WTC11 (cell line): Measurements from ENCODE around the gene DCST2. TPM values are rescaled to one million over a fixed set of nuclear protein-coding genes. Genes with fewer than 3 reads are reported as not detected.

Experiments used
- ATAC-seq: fragments of 200-7000 bp; cut with Tn5 transposase; 2 replicates; pipeline ENCODE4 v1.10.0; 2021; ENCODE audit warnings: mild to moderate bottlenecking, moderate library complexity
- CTCF ChIA-PET: fragments of 300-600 bp; sonication (Branson Sonifier 250); formaldehyde crosslinking; loops from one replicate; lab custom pipeline; 2021; ENCODE audit warnings: antibody characterized with exemption; lab: Charles Lee
- POLR2A ChIA-PET: fragments of 350-600 bp; sonication (Branson Sonifier 250); formaldehyde crosslinking; loops from one replicate; lab custom pipeline; 2021; ENCODE audit warnings: antibody characterized with exemption; lab: Charles Lee
- DNase-seq: peaks from one replicate; pipeline ENCODE4 v3.0.0; 2021; ENCODE audit warnings: low spot score
- H3K27ac Mint-ChIP-seq: 2 replicates; pipeline ENCODE4 v1.8.0; 2021; ENCODE audit warnings: mixed read lengths
- H3K27me3 Mint-ChIP-seq: 2 replicates; pipeline ENCODE4 v1.8.0; 2021; ENCODE audit warnings: low read depth, mild to moderate bottlenecking, moderate library complexity, mixed read lengths
- H3K36me3 Mint-ChIP-seq: 2 replicates; pipeline ENCODE4 v1.8.0; 2021; ENCODE audit warnings: mixed read lengths
- H3K4me1 Mint-ChIP-seq: 2 replicates; pipeline ENCODE4 v1.8.0; 2022; ENCODE audit warnings: mixed read lengths
- H3K4me3 Mint-ChIP-seq: 2 replicates; pipeline ENCODE4 v1.8.0; 2021; ENCODE audit warnings: mild to moderate bottlenecking, moderate library complexity, mixed read lengths
- H3K9me3 Mint-ChIP-seq: 2 replicates; pipeline ENCODE4 v1.8.0; 2021; ENCODE audit warnings: mixed read lengths
- JUN ChIP-seq: sonication (generic); formaldehyde crosslinking; IDR thresholded peaks from 2 replicates; pipeline ENCODE4 v1.8.0; 2023; ENCODE audit warnings: mild to moderate bottlenecking, missing genetic modification reagents
- NFE2L1 ChIP-seq: sonication (generic); formaldehyde crosslinking; IDR thresholded peaks from 2 replicates; pipeline ENCODE4 v1.8.1; 2023; ENCODE audit warnings: missing genetic modification reagents
- RELA ChIP-seq: sonication (generic); formaldehyde crosslinking; IDR thresholded peaks from 2 replicates; pipeline ENCODE4 v1.8.1; 2022; ENCODE audit warnings: missing genetic modification reagents, mild to moderate bottlenecking, borderline replicate concordance
- SMAD3 ChIP-seq: sonication (generic); formaldehyde crosslinking; IDR thresholded peaks from 2 replicates; pipeline ENCODE4 v1.8.0; 2022; ENCODE audit warnings: missing genetic modification reagents, mild to moderate bottlenecking, borderline replicate concordance
- total RNA-seq: library from RNA; stranded (reverse); gene quantifications from 3 replicates; pipeline ENCODE4 v1.2.3, GENCODE V29; 2021
- TF ChIP-seq, protein P1 (sequence below): fragments of 250-450 bp; sonication (Bioruptor Pico); IDR thresholded peaks from 2 replicates; pipeline ENCODE4 v1.9.0; 2021; ENCODE audit warnings: mild to moderate bottlenecking
- TF ChIP-seq, protein P2 (sequence below): sonication (generic); formaldehyde crosslinking; IDR thresholded peaks from 2 replicates; pipeline ENCODE4 v1.8.0; 2023; ENCODE audit warnings: missing genetic modification reagents, mild to moderate bottlenecking, borderline replicate concordance
- TF ChIP-seq, protein P3 (sequence below): sonication (generic); formaldehyde crosslinking; IDR thresholded peaks from 2 replicates; pipeline ENCODE4 v1.8.1; 2023; ENCODE audit warnings: mild to moderate bottlenecking, missing genetic modification reagents, borderline replicate concordance
- TF ChIP-seq, protein P4 (sequence below): sonication (generic); formaldehyde crosslinking; IDR thresholded peaks from 2 replicates; pipeline ENCODE4 v1.8.0; 2023; ENCODE audit warnings: mild to moderate bottlenecking, missing genetic modification reagents

Gene DCST2
- total RNA-seq, 1 experiment from 2014 or later, result 0.83 TPM

- TF ChIP-seq SMAD3 (CRISPR knock-in tag), result no peak
- TF ChIP-seq, protein P1, sequence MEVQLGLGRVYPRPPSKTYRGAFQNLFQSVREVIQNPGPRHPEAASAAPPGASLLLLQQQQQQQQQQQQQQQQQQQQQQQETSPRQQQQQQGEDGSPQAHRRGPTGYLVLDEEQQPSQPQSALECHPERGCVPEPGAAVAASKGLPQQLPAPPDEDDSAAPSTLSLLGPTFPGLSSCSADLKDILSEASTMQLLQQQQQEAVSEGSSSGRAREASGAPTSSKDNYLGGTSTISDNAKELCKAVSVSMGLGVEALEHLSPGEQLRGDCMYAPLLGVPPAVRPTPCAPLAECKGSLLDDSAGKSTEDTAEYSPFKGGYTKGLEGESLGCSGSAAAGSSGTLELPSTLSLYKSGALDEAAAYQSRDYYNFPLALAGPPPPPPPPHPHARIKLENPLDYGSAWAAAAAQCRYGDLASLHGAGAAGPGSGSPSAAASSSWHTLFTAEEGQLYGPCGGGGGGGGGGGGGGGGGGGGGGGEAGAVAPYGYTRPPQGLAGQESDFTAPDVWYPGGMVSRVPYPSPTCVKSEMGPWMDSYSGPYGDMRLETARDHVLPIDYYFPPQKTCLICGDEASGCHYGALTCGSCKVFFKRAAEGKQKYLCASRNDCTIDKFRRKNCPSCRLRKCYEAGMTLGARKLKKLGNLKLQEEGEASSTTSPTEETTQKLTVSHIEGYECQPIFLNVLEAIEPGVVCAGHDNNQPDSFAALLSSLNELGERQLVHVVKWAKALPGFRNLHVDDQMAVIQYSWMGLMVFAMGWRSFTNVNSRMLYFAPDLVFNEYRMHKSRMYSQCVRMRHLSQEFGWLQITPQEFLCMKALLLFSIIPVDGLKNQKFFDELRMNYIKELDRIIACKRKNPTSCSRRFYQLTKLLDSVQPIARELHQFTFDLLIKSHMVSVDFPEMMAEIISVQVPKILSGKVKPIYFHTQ (CRISPR knock-in tag), result no peak
Observed at GRCh38 chr1:155026154-155026553, 7.4 kb downstream of the DCST2 start (continued).

GRCh38 chr1:155024315-155024714 lies 9.3 kb downstream of the DCST2 start:
- peaks cover 4% of the 10 kb centered on the region; the same call in 1 of the 2 replicates for H3K27me3 Mint-ChIP-seq

More at GRCh38 chr1:155024315-155024714, 9.3 kb downstream of the DCST2 start:
- Mint-ChIP-seq H3K27ac (no peak overlapping the region), H3K9me3 (no peaks in the 10 kb centered on the region), H3K4me1 (peaks cover 11% of the 10 kb centered on the region), H3K36me3 (no peaks in the 10 kb centered on the region), H3K4me3 (no peak overlapping the region)
- TF ChIP-seq, protein P2, sequence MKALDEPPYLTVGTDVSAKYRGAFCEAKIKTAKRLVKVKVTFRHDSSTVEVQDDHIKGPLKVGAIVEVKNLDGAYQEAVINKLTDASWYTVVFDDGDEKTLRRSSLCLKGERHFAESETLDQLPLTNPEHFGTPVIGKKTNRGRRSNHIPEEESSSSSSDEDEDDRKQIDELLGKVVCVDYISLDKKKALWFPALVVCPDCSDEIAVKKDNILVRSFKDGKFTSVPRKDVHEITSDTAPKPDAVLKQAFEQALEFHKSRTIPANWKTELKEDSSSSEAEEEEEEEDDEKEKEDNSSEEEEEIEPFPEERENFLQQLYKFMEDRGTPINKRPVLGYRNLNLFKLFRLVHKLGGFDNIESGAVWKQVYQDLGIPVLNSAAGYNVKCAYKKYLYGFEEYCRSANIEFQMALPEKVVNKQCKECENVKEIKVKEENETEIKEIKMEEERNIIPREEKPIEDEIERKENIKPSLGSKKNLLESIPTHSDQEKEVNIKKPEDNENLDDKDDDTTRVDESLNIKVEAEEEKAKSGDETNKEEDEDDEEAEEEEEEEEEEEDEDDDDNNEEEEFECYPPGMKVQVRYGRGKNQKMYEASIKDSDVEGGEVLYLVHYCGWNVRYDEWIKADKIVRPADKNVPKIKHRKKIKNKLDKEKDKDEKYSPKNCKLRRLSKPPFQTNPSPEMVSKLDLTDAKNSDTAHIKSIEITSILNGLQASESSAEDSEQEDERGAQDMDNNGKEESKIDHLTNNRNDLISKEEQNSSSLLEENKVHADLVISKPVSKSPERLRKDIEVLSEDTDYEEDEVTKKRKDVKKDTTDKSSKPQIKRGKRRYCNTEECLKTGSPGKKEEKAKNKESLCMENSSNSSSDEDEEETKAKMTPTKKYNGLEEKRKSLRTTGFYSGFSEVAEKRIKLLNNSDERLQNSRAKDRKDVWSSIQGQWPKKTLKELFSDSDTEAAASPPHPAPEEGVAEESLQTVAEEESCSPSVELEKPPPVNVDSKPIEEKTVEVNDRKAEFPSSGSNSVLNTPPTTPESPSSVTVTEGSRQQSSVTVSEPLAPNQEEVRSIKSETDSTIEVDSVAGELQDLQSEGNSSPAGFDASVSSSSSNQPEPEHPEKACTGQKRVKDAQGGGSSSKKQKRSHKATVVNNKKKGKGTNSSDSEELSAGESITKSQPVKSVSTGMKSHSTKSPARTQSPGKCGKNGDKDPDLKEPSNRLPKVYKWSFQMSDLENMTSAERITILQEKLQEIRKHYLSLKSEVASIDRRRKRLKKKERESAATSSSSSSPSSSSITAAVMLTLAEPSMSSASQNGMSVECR, result no peak
- TF ChIP-seq JUN (CRISPR knock-in tag) (no peak), RELA (CRISPR knock-in tag) (no peak), NFE2L1 (CRISPR knock-in tag) (no peak)
- TF ChIP-seq, protein P3, sequence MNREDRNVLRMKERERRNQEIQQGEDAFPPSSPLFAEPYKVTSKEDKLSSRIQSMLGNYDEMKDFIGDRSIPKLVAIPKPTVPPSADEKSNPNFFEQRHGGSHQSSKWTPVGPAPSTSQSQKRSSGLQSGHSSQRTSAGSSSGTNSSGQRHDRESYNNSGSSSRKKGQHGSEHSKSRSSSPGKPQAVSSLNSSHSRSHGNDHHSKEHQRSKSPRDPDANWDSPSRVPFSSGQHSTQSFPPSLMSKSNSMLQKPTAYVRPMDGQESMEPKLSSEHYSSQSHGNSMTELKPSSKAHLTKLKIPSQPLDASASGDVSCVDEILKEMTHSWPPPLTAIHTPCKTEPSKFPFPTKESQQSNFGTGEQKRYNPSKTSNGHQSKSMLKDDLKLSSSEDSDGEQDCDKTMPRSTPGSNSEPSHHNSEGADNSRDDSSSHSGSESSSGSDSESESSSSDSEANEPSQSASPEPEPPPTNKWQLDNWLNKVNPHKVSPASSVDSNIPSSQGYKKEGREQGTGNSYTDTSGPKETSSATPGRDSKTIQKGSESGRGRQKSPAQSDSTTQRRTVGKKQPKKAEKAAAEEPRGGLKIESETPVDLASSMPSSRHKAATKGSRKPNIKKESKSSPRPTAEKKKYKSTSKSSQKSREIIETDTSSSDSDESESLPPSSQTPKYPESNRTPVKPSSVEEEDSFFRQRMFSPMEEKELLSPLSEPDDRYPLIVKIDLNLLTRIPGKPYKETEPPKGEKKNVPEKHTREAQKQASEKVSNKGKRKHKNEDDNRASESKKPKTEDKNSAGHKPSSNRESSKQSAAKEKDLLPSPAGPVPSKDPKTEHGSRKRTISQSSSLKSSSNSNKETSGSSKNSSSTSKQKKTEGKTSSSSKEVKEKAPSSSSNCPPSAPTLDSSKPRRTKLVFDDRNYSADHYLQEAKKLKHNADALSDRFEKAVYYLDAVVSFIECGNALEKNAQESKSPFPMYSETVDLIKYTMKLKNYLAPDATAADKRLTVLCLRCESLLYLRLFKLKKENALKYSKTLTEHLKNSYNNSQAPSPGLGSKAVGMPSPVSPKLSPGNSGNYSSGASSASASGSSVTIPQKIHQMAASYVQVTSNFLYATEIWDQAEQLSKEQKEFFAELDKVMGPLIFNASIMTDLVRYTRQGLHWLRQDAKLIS, result no peak
- TF ChIP-seq, protein P4, sequence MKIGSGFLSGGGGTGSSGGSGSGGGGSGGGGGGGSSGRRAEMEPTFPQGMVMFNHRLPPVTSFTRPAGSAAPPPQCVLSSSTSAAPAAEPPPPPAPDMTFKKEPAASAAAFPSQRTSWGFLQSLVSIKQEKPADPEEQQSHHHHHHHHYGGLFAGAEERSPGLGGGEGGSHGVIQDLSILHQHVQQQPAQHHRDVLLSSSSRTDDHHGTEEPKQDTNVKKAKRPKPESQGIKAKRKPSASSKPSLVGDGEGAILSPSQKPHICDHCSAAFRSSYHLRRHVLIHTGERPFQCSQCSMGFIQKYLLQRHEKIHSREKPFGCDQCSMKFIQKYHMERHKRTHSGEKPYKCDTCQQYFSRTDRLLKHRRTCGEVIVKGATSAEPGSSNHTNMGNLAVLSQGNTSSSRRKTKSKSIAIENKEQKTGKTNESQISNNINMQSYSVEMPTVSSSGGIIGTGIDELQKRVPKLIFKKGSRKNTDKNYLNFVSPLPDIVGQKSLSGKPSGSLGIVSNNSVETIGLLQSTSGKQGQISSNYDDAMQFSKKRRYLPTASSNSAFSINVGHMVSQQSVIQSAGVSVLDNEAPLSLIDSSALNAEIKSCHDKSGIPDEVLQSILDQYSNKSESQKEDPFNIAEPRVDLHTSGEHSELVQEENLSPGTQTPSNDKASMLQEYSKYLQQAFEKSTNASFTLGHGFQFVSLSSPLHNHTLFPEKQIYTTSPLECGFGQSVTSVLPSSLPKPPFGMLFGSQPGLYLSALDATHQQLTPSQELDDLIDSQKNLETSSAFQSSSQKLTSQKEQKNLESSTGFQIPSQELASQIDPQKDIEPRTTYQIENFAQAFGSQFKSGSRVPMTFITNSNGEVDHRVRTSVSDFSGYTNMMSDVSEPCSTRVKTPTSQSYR (CRISPR knock-in tag), result no peak
- ChIA-PET POLR2A (no interaction called here), CTCF (interaction anchor here (1.6 to 1.9 kb wide), 2 partner anchors 25 to 37 kb away, joined by 3 to 8 read pairs; no protein-coding TSS in a partner anchor)
- ATAC-seq (no peak), DNase-seq (no peak)
